Suprapubic skin (tissue), 4 donors: Measurements from ENCODE around the gene LGALS3BP.
A peak's percentile ranks its signal among the peaks of the same experiment; 100 is the strongest.

ENCODE experiments used
- EP300 ChIP-seq: sonication (generic); formaldehyde crosslinking; IDR thresholded peaks from one replicate; pipeline ENCODE4 v1.6.1; 2017; ENCODE audit warnings: antibody characterized with exemption
- POLR2A ChIP-seq, 2 donors: fragments of 450-650 bp; IDR thresholded peaks; one replicate each; pipeline ENCODE4 v1.6.1; 2017; ENCODE audit warnings: antibody characterized with exemption in 2 of 2, mild to moderate bottlenecking in 2 of 2, moderate library complexity in 2 of 2
- POLR2AphosphoS5 ChIP-seq, 3 donors: sonication (generic); formaldehyde crosslinking; IDR thresholded peaks; one replicate each; pipeline ENCODE4 v1.6.1; 2017; ENCODE audit warnings: antibody characterized with exemption in 3 of 3
- TF ChIP-seq, protein P1 (sequence below), 2 donors: fragments of 200-600 bp in 1 of 2; fragments of 450-650 bp in 1 of 2; sonication (generic) in 1 of 2; IDR thresholded peaks; one replicate each; pipeline ENCODE4 v1.5.1; 2016 to 2019; ENCODE audit warnings: antibody characterized with exemption in 2 of 2, mild to moderate bottlenecking in 1 of 2, moderate library complexity in 1 of 2

DNA sequence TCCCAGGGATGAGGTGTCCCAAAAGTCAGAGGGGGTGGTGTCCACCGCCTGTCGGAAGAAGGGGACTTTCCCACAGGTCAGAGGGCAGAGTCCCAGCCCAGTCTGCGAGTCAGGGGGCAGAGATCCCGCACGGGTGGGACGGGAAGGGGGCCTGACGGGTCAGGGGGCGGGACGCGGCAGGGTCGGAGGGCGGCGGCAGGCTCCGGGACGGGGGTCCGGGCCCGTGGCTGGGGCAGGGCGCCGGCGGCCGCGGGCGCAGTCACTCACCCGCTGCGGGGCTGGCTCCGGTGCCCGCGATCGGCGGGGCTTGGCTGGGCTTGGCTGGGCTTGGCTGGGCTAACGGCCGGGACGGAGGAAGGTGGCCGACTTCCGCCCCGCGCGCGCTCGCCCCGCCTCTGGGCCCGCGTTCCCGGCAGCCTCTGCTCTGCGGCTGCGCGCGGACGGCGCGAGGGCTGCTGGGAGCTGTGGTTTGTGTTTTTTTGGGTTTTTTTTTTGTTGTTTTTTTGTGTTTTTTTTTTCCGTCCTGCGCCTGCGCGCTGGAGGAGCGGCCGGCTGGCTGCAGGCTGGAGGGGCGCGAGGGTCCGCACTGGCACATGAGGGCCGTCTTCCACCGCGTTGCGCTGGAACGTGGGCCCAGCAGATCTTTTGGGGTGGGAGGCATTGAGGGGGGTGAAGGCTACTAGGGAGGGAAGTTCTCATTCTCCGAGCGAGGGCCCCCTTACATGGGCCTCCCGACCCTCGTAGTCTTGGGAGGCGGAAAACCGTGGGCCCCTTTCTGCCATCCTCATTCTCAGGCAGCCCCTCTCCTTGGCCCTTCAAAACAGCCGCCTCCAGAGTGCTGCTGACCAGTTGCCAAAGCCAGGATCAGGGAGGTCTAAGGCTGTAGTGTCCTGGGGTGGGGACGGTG is 29.9 kb upstream of the LGALS3BP start, which contains the start of gene CANT1:
- peak in 1 of 2 donors; percentile 25 for TF ChIP-seq POLR2A (IDR thresholded peaks at IDR 0.05)
- TF ChIP-seq POLR2AphosphoS5 (IDR thresholded peaks at IDR 0.05), result no peak
- TF ChIP-seq, protein P1, sequence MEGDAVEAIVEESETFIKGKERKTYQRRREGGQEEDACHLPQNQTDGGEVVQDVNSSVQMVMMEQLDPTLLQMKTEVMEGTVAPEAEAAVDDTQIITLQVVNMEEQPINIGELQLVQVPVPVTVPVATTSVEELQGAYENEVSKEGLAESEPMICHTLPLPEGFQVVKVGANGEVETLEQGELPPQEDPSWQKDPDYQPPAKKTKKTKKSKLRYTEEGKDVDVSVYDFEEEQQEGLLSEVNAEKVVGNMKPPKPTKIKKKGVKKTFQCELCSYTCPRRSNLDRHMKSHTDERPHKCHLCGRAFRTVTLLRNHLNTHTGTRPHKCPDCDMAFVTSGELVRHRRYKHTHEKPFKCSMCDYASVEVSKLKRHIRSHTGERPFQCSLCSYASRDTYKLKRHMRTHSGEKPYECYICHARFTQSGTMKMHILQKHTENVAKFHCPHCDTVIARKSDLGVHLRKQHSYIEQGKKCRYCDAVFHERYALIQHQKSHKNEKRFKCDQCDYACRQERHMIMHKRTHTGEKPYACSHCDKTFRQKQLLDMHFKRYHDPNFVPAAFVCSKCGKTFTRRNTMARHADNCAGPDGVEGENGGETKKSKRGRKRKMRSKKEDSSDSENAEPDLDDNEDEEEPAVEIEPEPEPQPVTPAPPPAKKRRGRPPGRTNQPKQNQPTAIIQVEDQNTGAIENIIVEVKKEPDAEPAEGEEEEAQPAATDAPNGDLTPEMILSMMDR (IDR thresholded peaks at IDR 0.05), result no peak
- no peak for TF ChIP-seq EP300
